Measurements from ENCODE around the gene PDE2A.

The PDE2A gene

GRCh38 chr11:72578051-72578450, 96.2 kb downstream of the PDE2A start:
- TF ChIP-seq POLR2A (IDR thresholded peaks at IDR 0.05; ENCODE audit: extremely low read depth, insufficient read length) (no peak), CTCF (IDR thresholded peaks at IDR 0.05; ENCODE audit: low read depth, low read length) (no peak), MAX (IDR thresholded peaks at IDR 0.05; ENCODE audit: low read depth, low read length) (no peak), MYC (IDR thresholded peaks at IDR 0.05; ENCODE audit: low read depth, low read length) (no peak)
- H3K4me3 ChIP-seq (ENCODE audit: low read depth, low read length) = no peak overlapping the region
- DNase-seq (ENCODE audit: low read depth) = no peak

- no peak overlapping the region for H3K4me3 ChIP-seq (ENCODE audit: low read depth, low read length)
- DNase-seq (ENCODE audit: low read depth) = no peak
- no peak for TF ChIP-seq MYC (IDR thresholded peaks at IDR 0.05; ENCODE audit: low read depth, low read length)
- no peak for TF ChIP-seq MAX (IDR thresholded peaks at IDR 0.05; ENCODE audit: low read depth, low read length)
- no peak for TF ChIP-seq POLR2A (IDR thresholded peaks at IDR 0.05; ENCODE audit: extremely low read depth, insufficient read length)
- no peak for TF ChIP-seq CTCF (IDR thresholded peaks at IDR 0.05; ENCODE audit: low read depth, low read length)
These were observed 96.9 kb downstream of the PDE2A start for GRCh38 chr11:72577271-72577721.

GRCh38 chr11:72576661-72577060, 97.6 kb downstream of the PDE2A start:
- H3K4me3 ChIP-seq (ENCODE audit: low read depth, low read length) = no peak overlapping the region
- TF ChIP-seq MYC (IDR thresholded peaks at IDR 0.05; ENCODE audit: low read depth, low read length) (no peak), CTCF (IDR thresholded peaks at IDR 0.05; ENCODE audit: low read depth, low read length) (no peak), MAX (IDR thresholded peaks at IDR 0.05; ENCODE audit: low read depth, low read length) (no peak), POLR2A (IDR thresholded peaks at IDR 0.05; ENCODE audit: extremely low read depth, insufficient read length) (no peak)
- no peak for DNase-seq (ENCODE audit: low read depth)

GRCh38 chr11:72576243-72576595, 98.0 kb downstream of the PDE2A start:
- TF ChIP-seq CTCF (IDR thresholded peaks at IDR 0.05; ENCODE audit: low read depth, low read length) (no peak), MAX (IDR thresholded peaks at IDR 0.05; ENCODE audit: low read depth, low read length) (no peak), MYC (IDR thresholded peaks at IDR 0.05; ENCODE audit: low read depth, low read length) (no peak), POLR2A (IDR thresholded peaks at IDR 0.05; ENCODE audit: extremely low read depth, insufficient read length) (no peak)
- no peak overlapping the region for H3K4me3 ChIP-seq (ENCODE audit: low read depth, low read length)
- DNase-seq (ENCODE audit: low read depth) = no peak

GRCh38 chr11:72575533-72576242, 98.5 kb downstream of the PDE2A start:
- H3K4me3 ChIP-seq (ENCODE audit: low read depth, low read length) = no peak overlapping the region
- no peak for DNase-seq (ENCODE audit: low read depth)
- TF ChIP-seq POLR2A (IDR thresholded peaks at IDR 0.05; ENCODE audit: extremely low read depth, insufficient read length) (no peak), MAX (IDR thresholded peaks at IDR 0.05; ENCODE audit: low read depth, low read length) (no peak), CTCF (IDR thresholded peaks at IDR 0.05; ENCODE audit: low read depth, low read length) (no peak), MYC (IDR thresholded peaks at IDR 0.05; ENCODE audit: low read depth, low read length) (no peak)
